Kidney (tissue), 14 donors: ENCODE measurements around the gene CPSF4. TPM values are rescaled to one million over a fixed set of nuclear protein-coding genes. Genes with fewer than 3 reads are reported as not detected.
"Not testable (repeated sequence)": the region's sequence is repeated elsewhere in the genome, so short reads cannot be mapped to it uniquely, and the experiment has no call there.

Experiments used
- DNase-seq, 5 donors: peaks; one replicate each; pipeline ENCODE4 v3.0.0-alpha.2; 2013 to 2020
- FAIRE-seq: peaks from 2 replicates; lab custom pipeline; 2012; peaks lifted over from hg19 to GRCh38; lab: Jason Lieb, UNC
- H3K27ac ChIP-seq, 2 donors: one replicate each; pipeline ENCODE4 v1.7.0; 2013; ENCODE audit warnings: low read depth in 2 of 2, low read length in 2 of 2, inconsistent platforms in 1 of 2
- H3K27me3 ChIP-seq: one replicate; pipeline ENCODE4 v1.7.1; 2013; ENCODE audit warnings: low read length, inconsistent platforms; ENCODE audit not compliant: control insufficient read depth, insufficient read depth
- H3K36me3 ChIP-seq, 3 donors: one replicate each; pipeline versions ENCODE4 v1.7.0 to v1.7.1; 2013; ENCODE audit warnings: low read length in 3 of 3, control low read depth in 1 of 3, inconsistent platforms in 1 of 3; ENCODE audit not compliant: insufficient read depth in 3 of 3, control insufficient read depth in 2 of 3
- H3K4me1 ChIP-seq, 3 donors: one replicate each; pipeline versions ENCODE4 v1.7.0 to v1.7.1; 2013; ENCODE audit warnings: low read length in 3 of 3, inconsistent platforms in 1 of 3, low read depth in 1 of 3; ENCODE audit not compliant: control insufficient read depth in 2 of 3, insufficient read depth in 2 of 3
- H3K4me3 ChIP-seq, 3 donors: one replicate each; pipeline versions ENCODE4 v1.7.0 to v1.8.1; 2013; ENCODE audit warnings: low read length in 3 of 3, control low read depth in 1 of 3, inconsistent platforms in 1 of 3
- H3K9ac ChIP-seq, 3 donors: one replicate each; pipeline versions ENCODE4 v1.7.0 to v1.7.1; 2013; ENCODE audit warnings: low read length in 3 of 3, control low read depth in 1 of 3, inconsistent platforms in 1 of 3
- H3K9me3 ChIP-seq, 3 donors: one replicate each; pipeline versions ENCODE4 v1.7.0 to v1.7.1; 2013; ENCODE audit warnings: low read length in 3 of 3, control low read depth in 1 of 3, inconsistent platforms in 1 of 3; ENCODE audit not compliant: control insufficient read depth in 2 of 3, insufficient read depth in 1 of 3
- CTCF ChIP-seq: IDR thresholded peaks from 3 replicates; pipeline ENCODE4 v1.5.1; 2012; ENCODE audit warnings: mild to moderate bottlenecking, moderate library complexity, borderline replicate concordance; ENCODE audit not compliant: insufficient read depth; ENCODE audit errors: extremely low read depth
- intact Hi-C: fragments of 100-400 bp; cut with DNase I; formaldehyde crosslinking; loops from one replicate; pipeline ENCODE4 v1.11.1; 2022
- polyA plus RNA-seq: library from polyadenylated mRNA; stranded (reverse); fragments of 350-450 nt; fragmentation: Illumina TruSeq; extraction: RNeasy Lipid Tissue Mini Kit (QIAGEN cat#74804); gene quantifications from one replicate; pipeline ENCODE4 v1.2.3, GENCODE V29; 2014; ENCODE audit warnings: low read depth, low replicate concordance; ENCODE audit not compliant: insufficient read depth
- total RNA-seq: library from RNA; stranded (reverse); fragmentation: NEBNext Ultra II Directional; extraction: Animal tissue kit (Norgen Biotek cat#: 25700); gene quantifications from one replicate; pipeline ENCODE4 v1.2.1, GENCODE V29; 2021
- donor health status: control.
- donor health status: control.
- donor health status: control.
- donor health status: control.
- donor health status: control.
- donor health status: DM: yes; HTN: yes; CAD: no.
- donor health status: Normal renal cell carcinoma (clear cell type).

The CPSF4 gene
- total and polyA plus RNA-seq, 2 donors from 2014 or later: 24.2 to 28.9 TPM

- TF ChIP-seq CTCF: no peak
- peaks cover 16 to 31% (median 17%) of the 10 kb centered on the region in 3 donors for H3K36me3 ChIP-seq
- FAIRE-seq: no peak
- no peak overlapping the region for H3K27ac ChIP-seq
- H3K4me3 ChIP-seq: no peak overlapping the region
- H3K27me3 ChIP-seq: no peaks in the 10 kb centered on the region
- no peaks in the 10 kb centered on the region for H3K9me3 ChIP-seq
- H3K4me1 ChIP-seq: peaks cover 0 to 23% (median 8%) of the 10 kb centered on the region in 3 donors
- intact Hi-C loops: no loop called here
- DNase-seq: no peak
- no peak overlapping the region for H3K9ac ChIP-seq
Measured at GRCh38 chr7:99410635-99411034, 28.1 kb upstream of the CPSF4 start.

- H3K9ac ChIP-seq, H3K9me3 ChIP-seq, H3K4me3 ChIP-seq, H3K4me1 ChIP-seq, intact Hi-C loops, H3K27ac ChIP-seq, FAIRE-seq, H3K27me3 ChIP-seq: not testable (repeated sequence)
- DNase-seq: peak in 4 of 5 donors; percentile 27 to 87 (median 38)
- peaks cover 17 to 63% (median 37%) of the 10 kb centered on the region in 3 donors for H3K36me3 ChIP-seq
- TF ChIP-seq CTCF: peak; percentile 41
Measured at GRCh38 chr7:99415513-99416127, 23.1 kb upstream of the CPSF4 start.

- no peak for DNase-seq
- no peaks in the 10 kb centered on the region for H3K9me3 ChIP-seq
- FAIRE-seq: no peak
- H3K4me3 ChIP-seq: no peak overlapping the region
- no peaks in the 10 kb centered on the region for H3K27me3 ChIP-seq
- H3K9ac ChIP-seq: no peak overlapping the region
- H3K4me1 ChIP-seq: no peaks in the 10 kb centered on the region
- TF ChIP-seq CTCF: no peak
- no peak overlapping the region for H3K27ac ChIP-seq
- peaks cover 3 to 51% (median 28%) of the 10 kb centered on the region in 3 donors for H3K36me3 ChIP-seq
- intact Hi-C loops: no loop called here
Measured at GRCh38 chr7:99418260-99418659, 20.5 kb upstream of the CPSF4 start.
